GM12878 (cell line): Measurements from ENCODE around the gene FAIM. TPM values are rescaled to one million over a fixed set of nuclear protein-coding genes. Genes with fewer than 3 reads are reported as not detected.
A peak's percentile ranks its signal among the peaks of the same experiment; 100 is the strongest.

ENCODE experiments used
- ATF7 ChIP-seq: fragments of 450-650 bp; IDR thresholded peaks from 2 replicates; pipeline ENCODE4 v1.6.1; 2016; ENCODE audit warnings: low read depth, mild to moderate bottlenecking
- CBX3 ChIP-seq: fragments of 200-600 bp; sonication (generic); IDR thresholded peaks from 2 replicates; pipeline ENCODE4 v1.6.1; 2016; ENCODE audit warnings: low read depth, borderline replicate concordance
- CEBPB ChIP-seq, 2 experiments: fragments of 150-350 bp in 1 of 2; IDR thresholded peaks; 2 replicates each; pipeline ENCODE4 v1.6.1; 2012 to 2014; ENCODE audit warnings: low read depth in 2 of 2, low read length in 2 of 2, borderline replicate concordance in 1 of 2, inconsistent platforms in 1 of 2
- DPF2 ChIP-seq: fragments of 450-650 bp; IDR thresholded peaks from 2 replicates; pipeline ENCODE4 v1.6.1; 2017; ENCODE audit warnings: mild to moderate bottlenecking
- FOXM1 ChIP-seq: IDR thresholded peaks from 2 replicates; pipeline ENCODE4 v1.6.1; 2012; ENCODE audit warnings: low read depth, mild to moderate bottlenecking, inconsistent platforms, low read length, moderate library complexity
- HDAC2 ChIP-seq: fragments of 200-600 bp; sonication (generic); IDR thresholded peaks from 2 replicates; pipeline ENCODE4 v1.6.1; 2017
- HSF1 ChIP-seq: fragments of 150-350 bp; IDR thresholded peaks from 2 replicates; pipeline ENCODE4 v1.6.1; 2014; ENCODE audit warnings: mild to moderate bottlenecking, low read depth, low read length
- LARP7 ChIP-seq: fragments of 450-650 bp; IDR thresholded peaks from 2 replicates; pipeline ENCODE4 v1.6.1; 2017; ENCODE audit warnings: mild to moderate bottlenecking
- MEF2B ChIP-seq: fragments of 450-650 bp; IDR thresholded peaks from 2 replicates; pipeline ENCODE4 v1.6.1; 2018; ENCODE audit warnings: mild to moderate bottlenecking, moderate library complexity; ENCODE audit not compliant: partially characterized antibody, poor library complexity, severe bottlenecking
- MTA2 ChIP-seq: fragments of 450-650 bp; IDR thresholded peaks from 2 replicates; pipeline ENCODE4 v1.6.1; 2016; ENCODE audit warnings: low read depth, mild to moderate bottlenecking, moderate library complexity
- NR2C2 ChIP-seq: IDR thresholded peaks from 2 replicates; pipeline ENCODE4 v1.6.1; 2011; ENCODE audit warnings: borderline replicate concordance, low read depth; ENCODE audit not compliant: control insufficient read depth, insufficient read length
- NRF1 ChIP-seq: conservative IDR thresholded peaks from 2 replicates; pipeline ENCODE4 v1.6.1; 2011; ENCODE audit warnings: mild to moderate bottlenecking, low read depth, low read length, improper control_type of control experiment
- POU2F2 ChIP-seq: IDR thresholded peaks from 3 replicates; pipeline ENCODE4 v1.6.1; 2011; ENCODE audit warnings: low read depth, mild to moderate bottlenecking, low read length, borderline replicate concordance
- RB1 ChIP-seq: fragments of 450-650 bp; formaldehyde crosslinking; IDR thresholded peaks from 2 replicates; pipeline ENCODE4 v1.6.1; 2017; ENCODE audit warnings: mild to moderate bottlenecking, borderline replicate concordance
- RBBP5 ChIP-seq: fragments of 200-600 bp; sonication (generic); conservative IDR thresholded peaks from 2 replicates; pipeline ENCODE4 v1.6.1; 2016
- RFX5 ChIP-seq: IDR thresholded peaks from 2 replicates; pipeline ENCODE4 v1.6.1; 2011; ENCODE audit warnings: low read depth, low read length, improper control_type of control experiment
- SIX5 ChIP-seq: IDR thresholded peaks from 2 replicates; pipeline ENCODE4 v1.6.1; 2011; ENCODE audit warnings: mild to moderate bottlenecking, low read depth, low read length, moderate library complexity; ENCODE audit not compliant: severe bottlenecking
- SMARCA5 ChIP-seq: fragments of 450-650 bp; IDR thresholded peaks from 2 replicates; pipeline ENCODE4 v1.6.1; 2017; ENCODE audit warnings: mild to moderate bottlenecking
- SMC3 ChIP-seq: IDR thresholded peaks from 2 replicates; pipeline ENCODE4 v1.6.1; 2011; ENCODE audit warnings: low read length, improper control_type of control experiment, borderline replicate concordance
- TBL1XR1 ChIP-seq: IDR thresholded peaks from 2 replicates; pipeline ENCODE4 v1.6.1; 2012; ENCODE audit warnings: low read depth, low read length, improper control_type of control experiment
- YY1 ChIP-seq: IDR thresholded peaks from 2 replicates; pipeline ENCODE4 v1.6.1; 2011; ENCODE audit warnings: low read depth, mild to moderate bottlenecking, low read length
- ZNF207 ChIP-seq: fragments of 450-650 bp; IDR thresholded peaks from 2 replicates; pipeline ENCODE4 v1.6.1; 2014; ENCODE audit warnings: antibody characterized with exemption, mild to moderate bottlenecking, borderline replicate concordance
- ZNF217 ChIP-seq: fragments of 450-650 bp; IDR thresholded peaks from 2 replicates; pipeline ENCODE4 v1.6.1; 2017; ENCODE audit warnings: antibody characterized with exemption, mild to moderate bottlenecking
- ZNF622 ChIP-seq: fragments of 450-650 bp; IDR thresholded peaks from 2 replicates; pipeline ENCODE4 v1.6.1; 2017; ENCODE audit warnings: mild to moderate bottlenecking, inconsistent platforms
- polyA plus RNA-seq, 11 experiments: library from polyadenylated mRNA; depleted of rRNA in 4 of 11; unstranded in 6 of 11; stranded (reverse) in 5 of 11; fragments of >200 nt; fragmentation: Nextera tagmentation in 4 of 11; fragmentation: Illumina TruSeq in 1 of 11; extraction: Ambion mirVana in 4 of 11; extraction: Trizol in 1 of 11; gene quantifications; 1 replicate in 1 of 11; 2 replicates in 10 of 11; pipeline versions ENCODE4 v1.2.1 to v1.2.3, GENCODE V29; 2011 to 2016; ENCODE audit warnings: inconsistent platforms in 2 of 11, missing spikeins in 2 of 11, low read depth in 1 of 11
- total RNA-seq, 4 experiments: library from RNA; depleted of rRNA in 3 of 4; stranded (reverse); fragments of >200 nt in 3 of 4; fragmentation: Illumina TruSeq in 1 of 4; extraction: Trizol in 1 of 4; gene quantifications; 2 replicates each; pipeline versions ENCODE4 v1.2.1 to v1.2.3, GENCODE V29; 2013 to 2021
- TF ChIP-seq, protein P1 (sequence below): fragments of 450-650 bp; IDR thresholded peaks from 2 replicates; pipeline ENCODE4 v1.6.1; 2017; ENCODE audit warnings: low read depth, mild to moderate bottlenecking, moderate library complexity
- TF ChIP-seq, protein P2 (sequence below): IDR thresholded peaks from 2 replicates; pipeline ENCODE4 v1.6.1; 2012; ENCODE audit warnings: low read depth, low read length, improper control_type of control experiment
- TF ChIP-seq, protein P3 (sequence below): IDR thresholded peaks from 2 replicates; pipeline ENCODE4 v1.6.1; 2012; ENCODE audit warnings: low read length, inconsistent platforms

The FAIM gene
- total and polyA plus RNA-seq, 10 of the 15 experiments (the other 5 are each of a cell fraction or from before 2014, with no cell fraction given), result 9.3 to 34.0 (median 23.5) TPM

DNA sequence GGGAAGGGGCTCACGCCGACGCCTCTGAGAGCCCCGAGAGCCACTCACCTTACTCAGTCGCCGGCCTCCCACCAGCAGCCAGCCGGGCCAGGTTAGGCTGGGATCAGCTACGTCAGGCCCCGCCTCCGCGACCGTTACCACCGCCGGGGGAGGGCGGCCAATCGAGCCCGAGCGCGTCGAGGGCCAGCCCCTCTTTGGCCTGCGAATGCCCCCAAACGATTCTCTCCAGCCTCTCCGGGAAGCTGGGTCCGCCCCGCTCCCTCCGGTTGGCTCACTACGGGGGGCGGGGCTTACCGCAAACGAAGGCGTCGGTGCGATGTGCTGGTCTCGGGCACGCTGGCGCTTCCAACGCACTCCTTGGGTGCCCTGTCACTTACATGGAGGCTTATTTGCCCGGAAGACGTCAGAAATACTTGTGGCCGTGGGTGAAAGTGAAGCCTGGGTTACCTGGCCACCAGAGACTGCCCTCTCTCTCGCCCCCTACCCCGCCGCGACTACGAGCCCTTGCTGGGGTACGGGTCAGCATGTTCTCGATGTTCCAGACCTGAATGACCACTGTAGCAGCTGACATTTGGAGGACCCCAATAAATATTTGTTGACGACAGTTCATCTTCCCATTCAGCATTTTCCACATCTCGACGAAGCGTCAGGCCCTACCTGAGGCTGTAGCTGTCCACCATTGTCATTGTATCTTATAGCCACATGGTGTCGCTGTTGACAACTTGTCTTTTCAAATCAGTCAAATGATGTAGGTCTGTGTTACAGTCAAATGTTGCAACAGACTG is 14.2 kb upstream of the FAIM start, which contains the start of gene CEP70 (continued):
- no peak for TF ChIP-seq HSF1
- TF ChIP-seq SMC3, result peak; percentile 85
- TF ChIP-seq RFX5, result peak; percentile 53; the same call in 1 of the 2 replicates
- TF ChIP-seq MEF2B, result no peak
- no peak for TF ChIP-seq SIX5
- TF ChIP-seq YY1, result peak; percentile 90
- no peak for TF ChIP-seq ZNF217
- TF ChIP-seq CBX3, result no peak
- TF ChIP-seq HDAC2, result no peak
- TF ChIP-seq SMARCA5, result peak; percentile 67
- TF ChIP-seq FOXM1, result 0 out of 2 replicates have a peak, but pooled peaks have one; percentile 19
- TF ChIP-seq NRF1, result no peak
- TF ChIP-seq, protein P1, sequence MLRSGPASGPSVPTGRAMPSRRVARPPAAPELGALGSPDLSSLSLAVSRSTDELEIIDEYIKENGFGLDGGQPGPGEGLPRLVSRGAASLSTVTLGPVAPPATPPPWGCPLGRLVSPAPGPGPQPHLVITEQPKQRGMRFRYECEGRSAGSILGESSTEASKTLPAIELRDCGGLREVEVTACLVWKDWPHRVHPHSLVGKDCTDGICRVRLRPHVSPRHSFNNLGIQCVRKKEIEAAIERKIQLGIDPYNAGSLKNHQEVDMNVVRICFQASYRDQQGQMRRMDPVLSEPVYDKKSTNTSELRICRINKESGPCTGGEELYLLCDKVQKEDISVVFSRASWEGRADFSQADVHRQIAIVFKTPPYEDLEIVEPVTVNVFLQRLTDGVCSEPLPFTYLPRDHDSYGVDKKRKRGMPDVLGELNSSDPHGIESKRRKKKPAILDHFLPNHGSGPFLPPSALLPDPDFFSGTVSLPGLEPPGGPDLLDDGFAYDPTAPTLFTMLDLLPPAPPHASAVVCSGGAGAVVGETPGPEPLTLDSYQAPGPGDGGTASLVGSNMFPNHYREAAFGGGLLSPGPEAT, result peak; percentile 52; the same call in 1 of the 2 replicates
- peak; percentile 62 for TF ChIP-seq DPF2
- TF ChIP-seq, protein P2, sequence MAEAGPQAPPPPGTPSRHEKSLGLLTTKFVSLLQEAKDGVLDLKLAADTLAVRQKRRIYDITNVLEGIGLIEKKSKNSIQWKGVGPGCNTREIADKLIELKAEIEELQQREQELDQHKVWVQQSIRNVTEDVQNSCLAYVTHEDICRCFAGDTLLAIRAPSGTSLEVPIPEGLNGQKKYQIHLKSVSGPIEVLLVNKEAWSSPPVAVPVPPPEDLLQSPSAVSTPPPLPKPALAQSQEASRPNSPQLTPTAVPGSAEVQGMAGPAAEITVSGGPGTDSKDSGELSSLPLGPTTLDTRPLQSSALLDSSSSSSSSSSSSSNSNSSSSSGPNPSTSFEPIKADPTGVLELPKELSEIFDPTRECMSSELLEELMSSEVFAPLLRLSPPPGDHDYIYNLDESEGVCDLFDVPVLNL, result 0 out of 2 replicates have a peak, but pooled peaks have one; percentile 15
- no peak for TF ChIP-seq ZNF622
- TF ChIP-seq POU2F2, result 0 out of 3 replicates have a peak, but pooled peaks have one; percentile 21
- TF ChIP-seq CEBPB (IDR thresholded peaks at IDR 0.05; ENCODE audit: borderline replicate concordance in 1 of 2, low read depth in 2 of 2, low read length in 2 of 2), result peak in 1 of 2 experiments; percentile 69; a peak in 1 of 4 replicates
- TF ChIP-seq LARP7, result peak; percentile 32
- TF ChIP-seq ZNF207, result no peak
- 0 out of 2 replicates have a peak, but pooled peaks have one; percentile 25 for TF ChIP-seq MTA2
- TF ChIP-seq ATF7, result peak; percentile 60
- TF ChIP-seq, protein P3, sequence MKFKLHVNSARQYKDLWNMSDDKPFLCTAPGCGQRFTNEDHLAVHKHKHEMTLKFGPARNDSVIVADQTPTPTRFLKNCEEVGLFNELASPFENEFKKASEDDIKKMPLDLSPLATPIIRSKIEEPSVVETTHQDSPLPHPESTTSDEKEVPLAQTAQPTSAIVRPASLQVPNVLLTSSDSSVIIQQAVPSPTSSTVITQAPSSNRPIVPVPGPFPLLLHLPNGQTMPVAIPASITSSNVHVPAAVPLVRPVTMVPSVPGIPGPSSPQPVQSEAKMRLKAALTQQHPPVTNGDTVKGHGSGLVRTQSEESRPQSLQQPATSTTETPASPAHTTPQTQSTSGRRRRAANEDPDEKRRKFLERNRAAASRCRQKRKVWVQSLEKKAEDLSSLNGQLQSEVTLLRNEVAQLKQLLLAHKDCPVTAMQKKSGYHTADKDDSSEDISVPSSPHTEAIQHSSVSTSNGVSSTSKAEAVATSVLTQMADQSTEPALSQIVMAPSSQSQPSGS, result no peak
- no peak for TF ChIP-seq TBL1XR1
- TF ChIP-seq RBBP5, result no peak
- peak; percentile 20; the same call in 1 of the 2 replicates for TF ChIP-seq RB1
- TF ChIP-seq NR2C2, result peak; percentile 54
